Panc1 (cell line): ENCODE data around the gene CHDH.

Experiments used
- POLR2AphosphoS5 ChIP-seq: IDR thresholded peaks from 2 replicates; pipeline ENCODE4 v1.6.1; 2012; ENCODE audit warnings: mild to moderate bottlenecking, low read depth, low read length, moderate library complexity
- SIN3A ChIP-seq: IDR thresholded peaks from 2 replicates; pipeline ENCODE4 v1.6.1; 2012; ENCODE audit warnings: low read depth, mild to moderate bottlenecking, low read length, moderate library complexity, borderline replicate concordance; ENCODE audit not compliant: insufficient read depth
- TCF7L2 ChIP-seq: IDR thresholded peaks from 2 replicates; pipeline ENCODE4 v1.6.1; 2011; ENCODE audit warnings: mild to moderate bottlenecking, low read depth, low read length, inconsistent platforms
- TF ChIP-seq, protein P1 (sequence below): fragments of 450-650 bp; IDR thresholded peaks from 2 replicates; pipeline ENCODE4 v1.5.1; 2017; ENCODE audit warnings: mild to moderate bottlenecking
- TF ChIP-seq, protein P2 (sequence below), 2 experiments: IDR thresholded peaks; 2 replicates each; pipeline ENCODE4 v1.6.1; 2011 to 2012; ENCODE audit warnings: low read depth in 2 of 2, control low read depth in 1 of 2, low read length in 1 of 2, mild to moderate bottlenecking in 1 of 2, moderate library complexity in 1 of 2; ENCODE audit not compliant: insufficient read depth in 1 of 2

DNA sequence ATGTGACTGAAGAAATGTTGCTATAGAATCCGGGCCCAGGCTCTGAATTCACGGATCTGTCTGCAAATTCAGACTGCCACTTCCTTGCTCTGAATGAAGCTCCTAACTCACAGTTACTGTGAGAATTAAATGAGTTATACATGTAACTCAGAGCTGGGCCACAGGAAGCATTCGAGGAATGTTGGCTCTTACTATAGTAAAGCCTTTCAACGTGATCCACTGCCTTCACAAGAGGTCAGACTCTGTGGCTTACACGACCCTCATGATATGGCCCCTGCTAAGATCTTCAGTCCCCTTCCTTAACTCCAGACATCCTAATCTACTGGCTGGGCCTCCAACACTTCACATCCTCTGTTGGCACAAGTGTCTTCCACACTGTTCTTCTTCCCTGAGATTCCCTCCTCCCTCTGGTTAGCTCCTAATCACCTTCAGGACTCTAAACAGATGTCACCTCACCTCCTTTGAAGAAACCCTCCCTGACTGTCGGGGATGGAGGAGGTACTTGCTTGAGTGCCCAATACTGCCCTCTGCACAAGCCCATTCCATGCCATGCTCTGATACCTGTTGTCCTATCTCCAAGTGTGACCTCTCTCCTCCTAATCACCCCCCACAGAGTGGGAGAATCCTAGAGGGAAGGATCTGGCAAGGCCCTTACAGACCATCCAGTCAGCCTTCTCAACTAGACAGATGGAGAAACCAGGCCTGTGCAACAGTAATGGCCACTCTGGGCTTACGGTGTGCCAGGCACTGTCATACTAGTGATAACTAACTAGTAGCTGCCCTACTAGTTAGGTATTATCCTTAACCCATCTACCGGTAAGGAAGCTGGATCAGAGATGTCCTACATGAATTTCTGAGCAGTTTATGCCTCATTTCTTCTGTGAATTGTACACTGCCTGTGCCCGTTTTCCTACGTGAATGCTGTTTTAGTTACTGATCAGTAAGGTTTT lies 34.5 kb upstream of the CHDH start:
- TF ChIP-seq, protein P1, sequence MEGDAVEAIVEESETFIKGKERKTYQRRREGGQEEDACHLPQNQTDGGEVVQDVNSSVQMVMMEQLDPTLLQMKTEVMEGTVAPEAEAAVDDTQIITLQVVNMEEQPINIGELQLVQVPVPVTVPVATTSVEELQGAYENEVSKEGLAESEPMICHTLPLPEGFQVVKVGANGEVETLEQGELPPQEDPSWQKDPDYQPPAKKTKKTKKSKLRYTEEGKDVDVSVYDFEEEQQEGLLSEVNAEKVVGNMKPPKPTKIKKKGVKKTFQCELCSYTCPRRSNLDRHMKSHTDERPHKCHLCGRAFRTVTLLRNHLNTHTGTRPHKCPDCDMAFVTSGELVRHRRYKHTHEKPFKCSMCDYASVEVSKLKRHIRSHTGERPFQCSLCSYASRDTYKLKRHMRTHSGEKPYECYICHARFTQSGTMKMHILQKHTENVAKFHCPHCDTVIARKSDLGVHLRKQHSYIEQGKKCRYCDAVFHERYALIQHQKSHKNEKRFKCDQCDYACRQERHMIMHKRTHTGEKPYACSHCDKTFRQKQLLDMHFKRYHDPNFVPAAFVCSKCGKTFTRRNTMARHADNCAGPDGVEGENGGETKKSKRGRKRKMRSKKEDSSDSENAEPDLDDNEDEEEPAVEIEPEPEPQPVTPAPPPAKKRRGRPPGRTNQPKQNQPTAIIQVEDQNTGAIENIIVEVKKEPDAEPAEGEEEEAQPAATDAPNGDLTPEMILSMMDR = no peak
- no peak for TF ChIP-seq POLR2AphosphoS5
- TF ChIP-seq, protein P2, sequence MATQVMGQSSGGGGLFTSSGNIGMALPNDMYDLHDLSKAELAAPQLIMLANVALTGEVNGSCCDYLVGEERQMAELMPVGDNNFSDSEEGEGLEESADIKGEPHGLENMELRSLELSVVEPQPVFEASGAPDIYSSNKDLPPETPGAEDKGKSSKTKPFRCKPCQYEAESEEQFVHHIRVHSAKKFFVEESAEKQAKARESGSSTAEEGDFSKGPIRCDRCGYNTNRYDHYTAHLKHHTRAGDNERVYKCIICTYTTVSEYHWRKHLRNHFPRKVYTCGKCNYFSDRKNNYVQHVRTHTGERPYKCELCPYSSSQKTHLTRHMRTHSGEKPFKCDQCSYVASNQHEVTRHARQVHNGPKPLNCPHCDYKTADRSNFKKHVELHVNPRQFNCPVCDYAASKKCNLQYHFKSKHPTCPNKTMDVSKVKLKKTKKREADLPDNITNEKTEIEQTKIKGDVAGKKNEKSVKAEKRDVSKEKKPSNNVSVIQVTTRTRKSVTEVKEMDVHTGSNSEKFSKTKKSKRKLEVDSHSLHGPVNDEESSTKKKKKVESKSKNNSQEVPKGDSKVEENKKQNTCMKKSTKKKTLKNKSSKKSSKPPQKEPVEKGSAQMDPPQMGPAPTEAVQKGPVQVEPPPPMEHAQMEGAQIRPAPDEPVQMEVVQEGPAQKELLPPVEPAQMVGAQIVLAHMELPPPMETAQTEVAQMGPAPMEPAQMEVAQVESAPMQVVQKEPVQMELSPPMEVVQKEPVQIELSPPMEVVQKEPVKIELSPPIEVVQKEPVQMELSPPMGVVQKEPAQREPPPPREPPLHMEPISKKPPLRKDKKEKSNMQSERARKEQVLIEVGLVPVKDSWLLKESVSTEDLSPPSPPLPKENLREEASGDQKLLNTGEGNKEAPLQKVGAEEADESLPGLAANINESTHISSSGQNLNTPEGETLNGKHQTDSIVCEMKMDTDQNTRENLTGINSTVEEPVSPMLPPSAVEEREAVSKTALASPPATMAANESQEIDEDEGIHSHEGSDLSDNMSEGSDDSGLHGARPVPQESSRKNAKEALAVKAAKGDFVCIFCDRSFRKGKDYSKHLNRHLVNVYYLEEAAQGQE (IDR thresholded peaks at IDR 0.05; ENCODE audit: insufficient read depth in 1 of 2, low read depth in 2 of 2, low read length in 1 of 2) = no peak
- TF ChIP-seq TCF7L2 = no peak
- TF ChIP-seq SIN3A = no peak
